DMS53 (cell line): ENCODE data around the gene MLXIP.
"Not testable (repeated sequence)": the region's sequence is repeated elsewhere in the genome, so short reads cannot be mapped to it uniquely, and the experiment has no call there.

ENCODE experiments used
- DNase-seq: peaks from one replicate; lab custom pipeline; 2025; lab: John Stamatoyannopoulos, UW

The MLXIP gene

DNA sequence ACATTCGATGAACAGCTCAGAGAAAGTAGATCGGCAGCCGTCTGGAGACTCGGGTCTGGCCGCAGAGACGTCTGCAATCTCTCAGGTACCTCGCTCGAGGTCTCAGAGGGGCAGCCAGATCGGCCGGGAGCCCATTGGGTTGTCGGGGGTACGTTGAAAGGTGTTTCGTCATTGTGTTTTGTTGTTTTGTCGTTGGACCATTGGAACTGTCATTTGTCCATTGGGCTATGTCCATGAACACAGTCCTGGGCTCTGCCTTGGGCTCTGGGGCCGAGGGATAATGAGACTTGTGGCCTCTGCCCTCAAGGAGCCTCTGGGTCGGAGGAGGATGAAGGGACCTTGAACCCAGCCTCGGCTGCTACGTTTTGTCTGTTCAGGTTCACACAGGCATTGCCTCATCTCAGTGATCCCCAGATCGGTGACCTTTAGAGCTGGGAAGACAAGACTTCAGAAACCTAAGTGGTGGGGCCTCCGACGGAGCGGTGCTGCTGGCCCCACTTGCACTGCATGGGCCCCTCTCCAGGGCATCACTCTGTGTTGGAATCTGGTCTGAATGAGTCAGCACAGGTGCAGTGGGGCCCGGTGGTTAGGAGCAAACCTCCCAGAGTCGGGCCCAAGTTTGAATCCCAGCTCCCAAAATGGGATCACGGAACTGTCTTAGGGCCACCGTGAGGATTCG lies 23.6 kb upstream of the MLXIP start:
- DNase-seq: no peak

DNA sequence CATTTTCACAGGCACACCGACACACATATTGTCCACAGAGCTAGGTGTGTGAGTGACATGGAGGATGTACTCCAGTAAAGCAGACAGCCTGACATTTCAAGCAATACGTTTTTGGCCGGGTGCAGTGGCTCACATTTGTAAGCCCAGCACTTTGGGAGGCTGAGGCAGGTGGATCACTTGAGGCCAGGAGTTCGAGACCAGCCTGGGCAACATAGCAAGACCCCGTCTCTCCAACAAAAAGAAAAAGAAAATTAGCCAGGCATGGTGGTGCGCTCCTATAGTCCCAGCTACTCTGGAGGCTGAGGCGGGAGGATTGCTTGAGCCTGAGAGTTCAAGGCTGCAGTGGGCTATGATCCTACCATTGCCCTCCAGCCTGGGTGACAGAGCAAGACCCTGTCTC lies 22.1 kb upstream of the MLXIP start:
- not testable (repeated sequence) for DNase-seq

DNA sequence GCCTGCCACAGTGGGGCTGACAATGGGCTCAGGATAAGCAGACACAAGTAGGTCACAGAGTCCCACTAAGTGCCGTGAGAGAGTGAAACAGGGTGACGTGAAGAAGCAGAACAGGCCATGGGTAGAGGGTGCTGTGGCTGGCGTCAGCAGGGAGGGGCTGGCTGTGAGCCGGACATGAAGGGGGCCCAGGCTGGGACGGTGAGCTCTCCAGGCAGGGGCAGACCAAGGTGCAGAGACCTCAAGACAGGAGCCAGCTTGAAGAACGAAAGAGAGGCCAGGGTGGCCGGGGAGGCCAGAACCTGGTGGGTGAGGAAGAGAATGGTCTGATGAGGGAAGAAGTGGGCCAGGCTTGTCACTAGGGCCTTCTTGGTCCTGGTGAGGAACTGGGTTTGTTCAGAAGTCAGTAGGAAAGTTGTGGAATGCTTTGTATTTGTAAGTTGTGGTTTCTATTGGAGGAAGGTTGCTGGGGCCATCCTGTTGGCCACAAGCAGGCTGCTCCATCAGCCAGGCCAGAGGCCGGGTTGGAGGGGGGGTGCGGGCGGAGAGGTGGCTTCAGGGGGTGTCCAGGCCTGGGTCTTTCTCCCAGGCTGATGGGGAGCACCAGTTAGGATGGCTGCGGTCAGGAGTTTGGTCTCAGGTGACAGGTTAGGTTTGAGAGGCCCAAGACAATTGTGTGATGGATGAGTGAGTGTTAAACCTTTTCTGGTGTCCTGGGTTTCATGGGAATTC lies 21.4 kb upstream of the MLXIP start:
- DNase-seq: no peak

DNA sequence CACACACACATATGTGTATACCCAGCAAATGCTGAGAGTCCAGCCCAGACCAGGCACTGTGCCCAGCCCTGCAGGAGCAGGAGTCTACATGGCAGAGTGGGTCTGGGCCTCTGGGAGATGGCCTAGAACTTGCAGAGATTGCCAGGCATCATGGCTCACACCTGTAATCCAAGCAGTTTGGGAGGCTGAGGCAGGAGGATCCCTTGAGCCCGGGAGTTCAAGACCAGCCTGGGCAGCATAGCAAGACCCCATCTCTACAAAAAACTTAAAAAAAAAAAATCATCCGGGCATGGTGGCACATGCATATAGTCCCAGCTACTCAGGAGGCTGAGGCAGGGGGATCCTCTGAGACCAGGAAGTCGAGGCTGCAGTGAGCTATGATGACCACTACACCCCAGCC lies 20.8 kb upstream of the MLXIP start:
- DNase-seq: no peak

DNA sequence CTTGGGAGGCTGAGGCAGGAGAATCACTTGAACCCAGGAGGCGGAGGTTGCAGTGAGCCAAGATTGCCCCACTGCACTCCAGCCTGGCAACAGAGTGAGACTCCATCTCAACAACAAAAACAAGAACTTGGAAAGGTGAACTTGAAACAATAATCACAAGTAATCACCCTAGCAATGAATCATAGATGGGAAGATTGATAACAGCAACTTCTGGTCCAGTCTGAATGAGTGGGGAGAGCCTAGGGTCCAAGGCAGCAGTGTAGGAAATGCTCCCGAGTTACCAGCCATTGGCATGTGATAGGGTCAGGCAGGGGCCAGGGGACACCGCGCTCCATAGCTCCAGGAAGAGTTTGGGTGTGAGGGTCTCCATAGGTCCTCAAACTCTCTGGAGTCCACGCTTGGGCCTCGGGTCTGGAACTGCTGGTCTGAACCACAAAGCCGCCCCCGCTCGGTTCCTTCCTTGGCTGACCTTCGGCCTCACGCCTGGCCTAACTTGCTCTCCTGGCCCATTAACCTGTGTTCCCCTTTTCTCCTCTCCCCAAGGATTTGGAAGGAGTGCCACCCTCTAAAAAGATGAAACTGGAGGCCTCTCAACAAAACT lies 19.9 kb upstream of the MLXIP start:
- no peak for DNase-seq

DNA sequence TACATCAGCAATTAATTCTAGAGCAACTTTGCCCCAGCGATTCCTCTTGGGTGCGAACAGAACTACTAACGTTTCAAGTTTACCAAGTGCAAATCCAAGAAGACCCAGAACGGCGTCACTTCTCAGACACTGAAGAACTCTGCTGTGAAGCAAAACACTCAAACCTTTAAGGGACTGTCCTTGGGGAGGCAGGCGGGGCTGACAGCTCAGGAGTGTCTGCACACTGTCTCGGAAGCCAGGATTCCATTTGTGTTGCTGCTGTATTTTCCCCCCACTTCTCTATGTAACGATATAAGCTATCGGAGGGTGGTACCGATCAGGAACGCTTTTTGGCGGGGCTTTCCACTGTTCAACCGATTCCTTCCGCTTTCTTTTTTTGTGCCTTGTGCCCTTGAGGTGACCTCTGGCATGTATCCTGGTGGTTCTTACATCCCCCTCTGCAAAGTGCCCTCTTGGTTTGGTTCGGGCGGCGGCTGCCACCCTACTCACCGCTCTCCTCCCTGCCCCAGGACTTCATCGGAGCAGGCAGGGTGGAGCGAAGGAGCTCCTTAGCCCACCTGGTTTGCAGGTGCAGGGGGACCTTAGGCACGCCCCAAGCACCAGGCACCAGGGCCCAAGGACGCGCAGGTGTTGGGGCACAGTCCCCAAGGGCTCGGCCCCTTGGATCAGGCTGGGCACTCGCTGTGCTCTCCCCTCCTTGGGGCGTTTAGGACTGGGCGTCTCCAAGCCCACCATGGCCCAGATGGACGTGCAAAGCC lies 19.2 kb upstream of the MLXIP start:
- DNase-seq: no peak

DNA sequence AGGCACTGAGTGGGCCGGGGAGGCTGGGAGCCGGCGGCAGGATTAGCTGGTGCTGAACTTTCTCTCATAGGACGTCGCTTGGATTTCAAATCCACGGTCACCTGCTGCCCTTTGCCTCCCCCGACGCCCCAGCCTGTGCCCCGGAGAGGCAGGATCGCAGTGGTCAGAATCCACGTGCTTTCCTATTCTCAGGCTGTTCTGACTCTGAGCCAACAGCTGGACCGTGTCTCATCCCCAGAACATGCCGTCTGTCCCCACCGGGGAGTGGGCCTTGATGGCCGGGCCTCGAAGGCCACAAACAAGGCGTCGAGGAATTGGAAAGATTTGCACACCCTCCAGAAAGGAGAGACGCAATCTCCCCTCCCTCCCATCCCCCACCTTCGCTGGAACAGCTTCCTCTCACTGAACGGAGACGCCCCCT lies 18.5 kb upstream of the MLXIP start:
- DNase-seq: no peak

DNA sequence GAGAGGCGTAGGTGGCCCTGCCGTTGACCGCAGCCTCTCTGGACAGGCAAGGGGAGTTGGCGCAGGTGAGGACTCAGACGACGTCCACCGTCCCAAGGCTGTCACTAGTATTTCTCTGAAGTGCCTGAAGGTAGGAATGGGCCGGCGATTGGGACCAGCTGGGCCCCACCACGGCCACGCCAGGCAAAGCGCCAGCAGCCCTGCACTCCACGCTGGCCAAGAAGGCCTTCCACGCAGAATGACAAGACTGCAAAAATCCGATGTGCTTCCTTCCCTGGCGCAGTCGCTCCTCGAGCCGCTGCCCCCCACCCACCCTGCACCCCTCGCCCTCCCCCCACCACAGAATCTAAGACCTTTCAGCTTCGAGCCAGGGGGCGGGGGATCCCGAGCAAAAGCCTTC lies 17.3 kb upstream of the MLXIP start:
- no peak for DNase-seq

DNA sequence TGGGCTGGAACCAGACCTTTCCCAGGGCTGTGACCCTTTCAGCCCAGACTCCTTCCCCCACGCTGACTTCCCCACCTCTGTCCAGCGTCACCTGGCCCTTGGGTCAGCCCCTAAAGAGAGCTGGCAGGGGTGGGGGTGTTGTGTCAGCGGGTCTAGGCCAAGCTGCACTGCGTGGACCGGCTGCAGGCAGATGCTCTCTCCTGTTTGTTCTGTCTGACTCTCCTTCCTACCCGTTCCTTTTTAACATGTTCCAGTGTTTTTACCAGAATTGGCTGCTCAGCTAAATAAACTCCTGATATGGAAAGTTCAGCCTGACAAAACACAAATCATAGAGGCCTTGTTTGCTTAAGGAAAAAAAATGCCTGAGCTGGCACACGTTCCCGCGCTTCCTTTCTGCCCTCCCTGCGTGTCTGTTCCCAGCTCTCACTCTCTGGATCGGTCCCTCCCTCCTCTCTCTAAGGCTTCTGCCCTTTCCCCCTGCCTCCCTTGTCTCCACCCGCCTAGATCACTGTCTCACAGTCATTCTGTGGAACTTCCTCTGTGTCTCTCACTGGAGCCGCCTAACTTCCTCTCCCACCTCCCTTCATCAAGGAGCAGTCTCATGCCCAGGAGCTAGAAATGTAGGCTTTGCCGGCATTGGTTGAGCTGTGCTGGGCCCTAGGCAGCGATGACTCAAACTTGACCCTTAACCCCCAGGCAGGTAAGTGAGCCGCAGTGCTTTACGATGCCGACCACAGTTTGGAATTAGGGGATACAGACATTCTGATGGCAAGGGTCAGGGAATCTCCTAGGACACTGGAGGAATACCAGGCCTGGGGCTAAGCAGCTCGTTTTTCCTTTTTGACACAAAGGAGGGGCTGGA lies 15.5 kb upstream of the MLXIP start:
- peak; percentile 85 for DNase-seq

DNA sequence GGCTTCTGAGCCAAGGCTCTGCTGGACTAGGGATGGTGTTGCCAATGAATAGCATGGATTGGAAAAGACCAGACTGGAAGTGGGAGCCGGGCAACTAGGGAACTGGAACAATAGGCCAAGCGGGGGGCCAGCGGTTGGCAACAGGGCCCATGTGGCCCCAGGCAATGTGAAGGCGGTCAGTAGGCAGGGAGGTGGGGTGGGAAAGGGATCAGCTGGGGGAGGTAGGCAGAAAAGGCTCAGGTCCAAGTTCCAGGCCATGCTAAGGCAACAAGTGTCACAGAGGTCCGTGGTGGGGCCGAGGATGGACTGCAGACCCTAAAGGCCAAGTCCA lies 14.9 kb upstream of the MLXIP start:
- DNase-seq: no peak

DNA sequence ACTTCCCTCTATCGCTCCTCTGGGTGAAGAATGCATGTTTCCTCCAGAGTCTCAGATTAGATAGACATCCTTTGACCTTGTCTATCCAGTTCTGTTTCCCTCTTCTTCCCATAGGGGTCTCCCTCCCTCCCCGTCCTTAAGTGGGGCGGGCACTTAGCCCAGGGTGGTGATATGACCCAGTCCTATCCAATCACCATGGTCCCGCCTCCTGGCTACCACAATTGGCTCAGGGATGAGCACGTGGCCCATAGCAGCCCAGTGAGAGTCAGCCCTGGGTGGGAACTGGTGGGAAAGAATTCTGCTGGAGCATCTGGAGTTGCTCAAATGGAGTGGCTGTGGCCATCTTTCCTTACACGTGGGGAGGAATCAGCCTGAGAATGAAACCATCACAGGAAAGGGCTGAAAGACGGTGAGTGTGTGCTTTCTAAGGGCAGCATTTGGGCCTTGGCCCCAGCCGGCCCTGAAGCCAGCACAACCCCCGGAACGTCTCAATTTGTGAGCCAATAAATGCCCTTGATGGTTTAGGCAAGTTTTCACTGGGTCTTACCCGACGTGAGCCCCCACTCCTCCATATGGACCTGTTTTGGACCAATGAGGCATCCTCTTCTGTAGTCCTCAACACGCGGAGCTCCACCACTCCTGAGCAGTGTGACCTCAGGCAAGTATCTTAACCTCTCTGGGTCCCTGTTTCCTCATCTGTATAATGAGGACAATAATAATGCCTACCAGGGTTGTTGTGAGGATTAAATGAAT lies 14.4 kb upstream of the MLXIP start:
- peak; percentile 100 for DNase-seq

DNA sequence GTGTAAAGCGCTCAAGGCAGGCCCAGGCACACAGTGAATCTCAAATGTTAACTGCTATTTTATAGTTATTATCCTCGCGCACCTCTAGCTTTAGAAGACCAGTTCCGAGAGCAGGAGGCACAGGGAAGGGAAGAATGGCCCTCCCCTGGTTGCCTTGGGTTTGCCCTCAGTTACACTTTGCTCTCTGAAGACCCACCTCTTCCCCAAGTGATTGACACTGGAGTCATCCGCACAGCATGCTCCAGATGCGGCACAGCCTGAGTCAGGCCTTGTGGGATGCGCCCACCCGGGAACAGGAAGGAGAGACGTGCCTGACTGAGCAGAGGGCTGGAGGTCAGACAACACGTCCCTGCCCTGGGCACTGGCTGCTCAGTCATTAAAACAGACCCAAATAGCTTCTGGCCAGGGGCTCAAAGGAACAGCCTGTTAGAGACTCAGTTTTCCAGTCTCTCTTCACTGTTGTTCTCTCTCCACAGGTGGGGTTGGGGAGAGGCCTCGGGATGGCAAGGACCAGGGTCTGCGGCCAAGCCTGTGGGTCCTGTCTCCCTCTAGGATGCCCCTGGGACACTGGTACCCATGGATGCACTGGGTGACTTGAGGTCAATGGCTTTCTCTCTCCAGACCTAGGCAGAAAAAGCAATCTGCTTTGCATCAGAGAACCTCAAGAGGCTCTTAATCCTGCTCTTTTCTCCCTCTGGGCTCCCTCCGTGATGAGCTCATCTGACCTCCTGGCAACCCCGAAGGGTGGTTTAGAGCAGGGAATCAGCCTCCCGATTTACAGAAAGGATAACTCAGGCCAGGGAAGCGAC lies 13.6 kb upstream of the MLXIP start:
- DNase-seq: peak; percentile 98

DNA sequence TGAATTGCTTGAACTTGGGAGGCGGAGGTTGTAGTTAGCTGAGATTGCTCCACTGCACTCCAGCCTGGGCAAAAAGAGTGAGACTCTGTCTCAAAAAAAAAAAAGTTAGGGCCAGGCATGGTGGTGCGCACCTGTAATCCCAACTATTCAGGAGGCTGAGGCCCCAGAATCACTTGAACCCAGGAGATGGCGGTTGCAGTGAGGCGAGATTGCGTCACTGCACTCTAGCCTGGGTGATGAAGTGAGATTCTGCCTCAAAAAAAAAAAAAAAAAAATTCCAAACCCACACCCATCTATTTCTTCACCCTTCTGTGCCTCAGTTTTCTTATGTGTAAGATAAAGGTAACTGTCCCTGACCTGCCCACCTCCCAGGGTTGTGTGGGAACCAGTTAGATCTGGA lies 11.0 kb upstream of the MLXIP start:
- DNase-seq: no peak

DNA sequence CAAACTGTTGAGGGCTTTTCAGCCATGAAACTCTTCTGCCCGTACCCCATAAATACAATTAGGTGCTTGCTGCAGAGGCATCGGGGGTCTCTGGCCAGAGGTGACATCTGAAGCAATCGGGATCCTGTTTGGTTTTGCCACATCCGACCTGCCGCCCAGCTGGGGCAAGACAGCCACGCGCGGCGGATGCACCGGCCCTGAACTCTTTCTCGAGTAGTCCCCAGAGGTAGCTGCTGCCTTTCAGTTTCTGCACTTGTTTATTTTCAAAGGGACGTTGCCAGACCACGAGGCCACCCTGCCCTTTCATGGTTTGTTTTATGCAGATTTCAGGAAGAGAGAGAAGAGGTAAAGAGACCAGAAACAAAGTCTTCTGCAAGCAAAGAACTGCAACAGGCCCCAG lies 10.6 kb upstream of the MLXIP start:
- no peak for DNase-seq

DNA sequence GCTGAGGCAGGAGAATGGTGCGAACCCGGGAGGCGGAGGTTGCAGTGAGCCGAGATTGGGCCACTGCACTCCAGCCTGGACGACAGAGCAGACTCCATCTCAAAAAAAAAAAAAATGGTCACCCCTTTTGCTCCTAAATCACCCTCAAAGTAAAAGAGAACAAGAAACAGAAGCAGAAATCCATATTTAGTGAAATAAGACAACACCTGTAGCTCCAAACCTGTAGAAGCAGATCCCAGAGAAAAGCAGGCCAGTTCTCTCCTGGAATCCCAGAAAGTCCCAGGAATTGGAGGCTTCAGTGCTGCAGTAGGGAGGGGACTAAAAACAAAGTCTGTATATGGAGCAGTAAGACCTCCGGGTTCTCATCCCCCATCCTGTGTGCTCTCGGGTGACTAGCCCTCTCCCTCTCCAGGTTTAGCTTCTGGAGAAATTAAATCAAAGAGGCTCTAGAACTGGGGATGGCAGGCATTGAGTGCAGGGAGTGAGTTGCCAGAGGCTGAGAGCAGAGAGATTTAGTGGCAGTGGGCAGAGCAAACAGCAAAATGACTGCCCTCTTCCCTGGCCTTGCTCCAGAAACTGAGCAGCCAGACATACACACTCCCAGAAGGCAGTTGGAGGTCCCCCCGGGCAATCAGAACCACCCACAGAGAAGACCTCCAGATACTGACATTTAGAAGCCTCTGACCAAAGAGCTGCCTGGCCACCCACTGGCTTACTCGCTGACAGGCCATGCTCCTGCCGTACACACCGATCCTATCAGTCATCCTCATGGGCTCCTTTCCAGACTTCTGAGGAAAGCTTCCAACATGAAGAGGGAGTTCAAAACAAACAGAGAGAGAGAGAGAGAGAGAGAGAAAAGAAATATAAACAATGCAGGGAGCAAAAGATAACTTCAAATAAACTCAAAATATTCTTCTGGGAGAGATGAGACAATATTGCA lies 6.3 kb upstream of the MLXIP start:
- DNase-seq: peak; percentile 54

DNA sequence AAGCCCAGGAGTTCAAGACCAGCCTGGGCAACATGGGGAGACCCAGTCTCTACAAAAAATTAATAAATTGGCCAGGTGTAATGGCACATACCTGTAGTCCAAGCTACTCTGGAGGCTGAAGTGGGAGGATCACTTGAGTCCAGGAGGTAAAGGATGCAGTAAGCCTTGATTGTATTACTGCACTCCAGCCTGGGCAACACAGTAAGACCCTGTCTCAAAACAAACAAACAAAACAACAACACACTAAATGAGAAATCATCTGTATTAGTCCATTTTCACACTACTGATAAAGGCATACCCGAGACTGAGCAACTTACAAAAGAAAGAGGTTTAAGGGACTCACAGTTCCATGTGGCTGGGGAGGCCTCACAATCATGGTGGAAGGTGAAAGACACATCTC lies 4.7 kb upstream of the MLXIP start:
- DNase-seq: no peak

DNA sequence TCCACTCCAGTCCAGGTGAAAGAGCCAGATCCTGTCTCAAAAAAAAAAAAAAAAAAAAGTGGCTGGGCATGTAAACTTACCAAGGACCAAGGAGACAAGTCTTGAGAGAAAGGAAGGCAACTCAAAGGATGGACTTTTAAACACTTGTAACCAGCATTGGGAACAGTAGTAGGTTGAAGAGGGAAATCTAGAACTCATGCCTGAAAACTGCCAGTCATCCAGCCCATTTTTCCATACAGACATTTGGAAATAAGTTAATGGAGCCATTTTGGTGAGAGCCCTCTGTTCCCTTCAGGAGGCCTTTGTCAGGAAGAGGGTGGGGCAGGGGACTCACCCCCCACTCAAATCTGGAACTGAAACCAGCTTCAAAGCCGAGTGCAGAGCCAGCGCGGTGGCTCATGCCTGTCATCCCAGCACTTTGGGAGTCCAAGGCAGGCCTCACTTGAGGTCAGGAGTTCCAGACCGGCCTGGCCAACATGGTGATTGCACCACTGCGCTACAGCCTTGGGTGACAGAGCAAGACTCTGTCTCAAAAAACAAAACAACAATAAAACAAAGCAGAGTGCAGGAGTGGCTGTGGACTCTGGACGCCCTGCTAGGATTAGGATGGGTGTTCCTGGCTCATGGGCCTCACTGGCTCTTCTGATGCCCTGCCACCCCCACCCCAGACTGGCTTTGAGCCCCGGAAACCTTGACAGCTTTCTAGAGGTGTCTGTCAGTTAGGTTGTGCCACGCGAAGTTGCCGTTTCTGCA lies 1.6 kb upstream of the MLXIP start:
- DNase-seq: no peak

DNA sequence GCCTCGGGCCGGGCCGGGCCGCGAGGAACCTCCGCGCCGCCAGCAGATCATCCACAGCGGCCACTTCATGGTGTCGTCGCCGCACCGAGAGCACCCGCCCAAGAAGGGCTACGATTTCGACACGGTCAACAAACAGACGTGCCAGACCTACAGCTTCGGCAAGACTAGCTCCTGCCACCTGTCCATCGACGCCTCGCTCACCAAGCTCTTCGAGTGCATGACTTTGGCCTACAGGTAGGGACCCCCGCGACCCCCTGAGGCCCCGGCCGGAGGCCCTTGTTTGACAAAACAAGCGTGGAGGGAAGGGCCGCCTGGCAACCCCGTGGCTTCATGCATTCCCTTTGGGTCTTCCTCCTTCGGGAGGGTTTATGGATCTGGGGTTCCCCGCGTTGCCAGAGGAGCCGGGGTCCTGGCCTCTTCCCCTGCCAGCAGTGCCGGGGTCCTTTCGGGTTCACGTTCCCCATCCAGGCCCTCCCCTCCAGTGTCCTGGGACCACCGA lies 526 bp downstream of the MLXIP start:
- DNase-seq: peak; percentile 77
